ENCODE measurements around the gene TBX21.

The TBX21 gene

DNA sequence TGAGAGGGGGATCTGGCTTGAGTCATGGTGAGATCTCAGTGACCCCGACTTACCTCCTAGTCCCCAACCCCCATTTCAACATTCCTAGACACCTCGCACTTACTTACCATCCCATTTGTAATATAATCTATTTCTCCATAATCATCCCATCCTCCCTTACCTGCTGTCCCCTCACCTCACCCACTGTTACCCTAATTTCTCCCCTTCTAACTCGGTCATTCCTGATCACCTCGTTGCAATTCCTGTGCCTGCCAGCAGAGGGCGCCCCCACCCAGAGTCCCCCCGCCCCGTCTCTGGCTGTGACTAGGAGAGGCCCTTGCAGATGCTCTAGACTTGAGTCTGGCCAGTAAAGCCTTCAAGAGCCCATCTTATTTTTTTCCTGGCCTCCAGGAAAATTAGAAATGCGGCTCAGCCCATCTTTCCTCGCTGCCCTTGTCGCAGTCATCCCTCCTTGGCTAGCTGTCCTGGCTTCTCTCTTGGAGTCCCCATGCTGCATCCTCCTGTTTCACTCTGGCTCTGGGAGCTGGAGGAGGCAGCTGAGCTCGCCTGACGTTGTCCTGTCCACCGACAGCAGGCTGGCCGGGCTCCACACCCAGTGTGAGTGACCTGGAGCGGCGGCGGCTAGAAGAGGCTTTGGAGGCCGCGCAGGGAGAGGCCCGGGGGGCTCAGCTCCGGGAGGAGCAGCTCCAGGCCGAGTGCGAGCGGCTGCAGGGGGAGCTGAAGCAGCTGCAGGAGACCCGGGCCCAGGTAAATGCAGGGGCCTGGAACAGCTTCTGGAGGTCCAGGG, 34.1 kb upstream of the TBX21 start:
- peak; percentile 51 for DNase-seq

GRCh38 chr17:47699536-47699840, 33.5 kb upstream of the TBX21 start:
- no peak for DNase-seq

DNA sequence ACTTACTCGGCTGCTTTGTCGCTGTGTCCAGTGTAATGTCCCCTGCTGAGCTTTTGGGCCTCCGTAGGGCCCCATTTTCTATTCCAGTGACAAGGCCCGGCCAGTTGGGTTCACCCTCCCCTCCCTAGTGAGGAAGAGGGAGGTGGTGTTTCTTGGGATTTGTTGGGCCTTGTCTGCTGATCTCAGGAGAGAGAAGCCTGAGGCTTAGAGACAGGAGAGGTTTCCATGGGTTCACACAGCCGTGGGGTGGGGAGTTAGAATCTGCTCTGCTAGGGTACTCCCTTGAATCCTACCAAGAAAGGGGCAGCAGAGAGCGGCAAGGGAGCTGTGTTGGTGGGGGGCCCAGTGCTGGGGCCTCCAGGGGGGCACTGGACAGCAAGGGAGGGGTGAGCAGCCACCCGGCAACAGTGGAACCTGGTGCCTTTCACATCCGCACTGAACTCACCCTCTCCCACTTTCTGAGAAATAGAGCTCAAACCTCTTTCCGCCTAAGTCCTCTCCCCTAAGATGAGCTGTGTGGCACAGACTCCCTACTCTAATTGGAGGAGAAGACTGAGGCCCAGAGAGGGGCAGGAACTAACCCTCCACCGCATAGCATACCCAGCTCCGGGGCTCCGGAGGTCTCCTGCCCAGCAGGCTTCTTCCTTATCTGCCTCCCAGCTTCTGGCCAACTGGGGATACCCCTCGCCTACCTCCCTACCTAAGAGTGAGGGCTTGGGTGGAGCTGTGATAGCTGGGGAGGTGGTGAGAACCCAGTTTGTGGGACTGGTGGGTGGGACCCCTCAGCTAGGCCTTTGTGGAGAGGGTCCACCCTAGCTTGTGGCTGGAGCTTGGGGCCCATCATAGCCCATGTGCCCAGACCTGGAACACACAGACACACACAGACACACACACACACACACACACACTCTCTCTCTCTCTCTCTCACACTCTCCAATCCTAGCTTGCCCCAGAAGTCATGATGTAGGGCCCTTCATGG, 32.3 kb upstream of the TBX21 start:
- peak; percentile 72 for DNase-seq

DNA sequence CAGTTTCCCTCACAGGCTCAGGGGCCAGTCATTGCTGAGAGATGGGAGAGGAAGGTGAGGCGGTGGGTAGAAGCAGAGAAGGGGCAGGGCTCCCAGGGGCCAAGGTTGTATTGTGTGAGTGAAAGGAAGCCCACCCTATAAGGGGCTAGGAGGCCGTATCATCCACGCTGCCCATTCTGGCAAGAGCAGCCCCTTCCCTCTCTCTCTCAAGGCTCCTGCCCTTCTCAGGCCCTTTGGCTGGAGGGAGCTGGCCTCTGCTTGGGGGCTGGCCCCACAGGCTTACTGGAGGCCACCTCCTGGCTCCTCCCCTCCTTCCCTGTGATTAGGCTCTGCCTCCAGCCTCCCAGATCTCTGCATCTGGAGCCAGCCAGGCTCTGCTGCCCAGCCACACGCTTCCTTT, 31.4 kb upstream of the TBX21 start:
- peak; percentile 55 for DNase-seq

GRCh38 chr17:47702391-47702995, 30.5 kb upstream of the TBX21 start:
- DNase-seq, result no peak

DNA sequence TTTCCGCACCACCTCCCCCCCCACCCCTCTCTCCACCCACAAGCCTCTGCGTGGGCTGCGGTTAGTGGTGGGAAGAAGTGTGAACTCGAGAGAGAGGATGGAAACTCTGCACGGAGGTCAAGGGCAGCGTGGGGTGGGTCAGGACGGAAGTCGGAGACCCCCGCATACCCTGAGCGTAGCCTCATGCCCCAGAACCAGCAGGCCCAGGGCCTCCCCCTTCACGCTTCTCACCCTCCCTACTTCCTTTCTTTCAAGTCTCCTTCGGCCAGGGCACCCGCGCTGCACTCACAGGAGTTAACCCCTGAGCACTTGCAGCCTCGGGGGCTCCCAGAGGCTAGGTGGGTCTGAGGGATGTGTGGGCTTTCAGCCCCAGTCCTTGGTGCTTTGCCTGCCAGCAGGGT, 29.8 kb upstream of the TBX21 start:
- peak; percentile 87 for DNase-seq

- no peak for DNase-seq
These were observed 29.4 kb upstream of the TBX21 start for GRCh38 chr17:47703671-47704070.

- DNase-seq, result peak; percentile 73
These were observed 28.9 kb upstream of the TBX21 start for GRCh38 chr17:47704116-47704515.

DNA sequence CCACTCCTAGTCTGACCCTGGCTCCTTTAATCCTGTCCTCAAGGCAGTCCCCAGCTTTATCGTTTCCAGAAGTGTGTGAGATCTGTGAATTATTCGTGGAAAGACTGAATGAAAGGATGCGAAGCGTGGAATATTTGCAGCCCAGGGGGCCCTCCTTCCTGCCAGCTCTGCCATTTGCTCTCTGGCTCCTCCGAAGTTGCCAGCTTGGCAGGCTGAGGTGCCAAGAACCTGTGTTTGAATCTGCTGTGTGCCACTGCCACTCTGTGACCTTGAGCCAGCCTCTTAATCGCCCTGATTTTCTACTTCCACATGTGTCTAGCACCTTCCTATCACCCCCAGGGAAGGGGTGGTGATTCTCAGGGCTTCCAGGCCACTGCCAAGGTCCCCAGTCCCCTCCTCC, 28.3 kb upstream of the TBX21 start:
- no peak for DNase-seq

DNA sequence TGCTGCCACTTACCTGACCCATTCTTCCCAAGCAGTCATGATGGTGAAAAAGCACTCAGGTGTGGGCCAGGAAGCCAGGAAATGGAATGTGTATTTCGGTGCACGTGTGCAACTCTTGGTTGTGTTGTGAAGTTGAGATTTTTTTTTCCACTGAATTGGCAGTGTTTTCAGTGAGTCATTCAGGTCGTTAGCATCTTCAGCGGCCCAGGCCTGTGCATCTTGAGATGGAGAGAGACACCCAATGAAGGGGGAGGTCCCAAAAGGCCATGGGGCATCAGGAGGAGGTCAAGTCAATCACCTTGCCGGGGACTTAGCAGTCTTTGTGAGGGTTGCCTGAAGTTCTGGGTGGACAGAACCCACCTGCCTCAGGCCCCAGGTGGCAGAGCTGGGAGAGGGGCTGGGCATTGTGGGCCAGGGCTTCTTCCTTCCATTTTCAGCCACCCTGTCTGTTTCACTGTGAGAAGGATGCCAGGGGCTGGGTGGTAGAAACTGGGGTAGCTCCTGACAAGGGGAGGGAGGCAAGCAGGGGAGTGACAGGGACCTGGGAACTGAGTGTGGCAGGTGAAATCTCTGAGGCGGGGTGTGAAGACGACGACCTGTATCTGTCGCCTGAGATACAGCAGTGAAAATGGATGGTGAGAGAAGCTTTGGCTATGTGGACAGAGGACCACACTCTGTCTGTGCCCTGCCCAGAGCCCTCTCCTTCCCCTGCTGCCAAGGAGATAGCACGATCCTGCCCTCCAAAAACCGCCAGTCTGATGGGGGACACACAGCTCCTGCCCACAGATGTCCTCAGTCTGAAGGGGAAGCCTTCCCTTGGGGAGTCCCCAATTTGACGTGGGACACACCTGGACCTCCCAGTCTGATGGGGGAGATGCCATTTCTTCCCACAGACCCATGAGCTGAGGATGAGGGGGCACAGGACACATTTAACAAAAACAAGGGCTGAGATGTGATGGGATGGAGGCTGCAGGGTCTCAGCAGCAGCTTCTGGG, 27.2 kb upstream of the TBX21 start:
- DNase-seq, result peak; percentile 75

GRCh38 chr17:47707056-47707804, 25.8 kb upstream of the TBX21 start:
- no peak for DNase-seq

GRCh38 chr17:47707884-47708283, 25.2 kb upstream of the TBX21 start:
- no peak for DNase-seq

DNA sequence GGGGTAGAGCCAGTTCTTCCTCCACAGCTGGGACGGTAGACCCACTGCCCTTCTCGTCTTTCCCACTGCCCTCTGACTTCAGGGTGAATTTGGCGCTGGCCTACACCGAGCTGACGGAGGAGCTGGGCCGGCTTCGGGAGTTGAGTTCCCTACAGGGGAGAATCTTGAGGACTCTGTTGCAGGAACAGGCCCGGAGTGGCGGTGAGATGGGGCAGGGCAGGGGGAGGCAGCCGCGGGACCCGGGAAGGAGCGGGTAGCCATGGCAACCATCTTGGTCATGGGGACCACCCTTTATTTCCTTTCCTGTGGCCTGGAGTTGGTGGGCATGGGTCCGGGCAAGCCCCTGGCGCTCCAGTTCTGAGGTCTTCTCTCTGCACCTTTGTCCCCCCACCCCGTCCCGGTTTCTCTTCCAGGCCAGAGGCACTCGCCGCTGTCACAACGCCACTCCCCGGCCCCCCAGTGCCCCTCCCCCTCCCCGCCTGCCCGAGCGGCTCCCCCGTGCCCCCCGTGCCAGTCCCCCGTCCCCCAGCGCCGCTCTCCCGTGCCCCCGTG, 24.6 kb upstream of the TBX21 start:
- no peak for DNase-seq

DNA sequence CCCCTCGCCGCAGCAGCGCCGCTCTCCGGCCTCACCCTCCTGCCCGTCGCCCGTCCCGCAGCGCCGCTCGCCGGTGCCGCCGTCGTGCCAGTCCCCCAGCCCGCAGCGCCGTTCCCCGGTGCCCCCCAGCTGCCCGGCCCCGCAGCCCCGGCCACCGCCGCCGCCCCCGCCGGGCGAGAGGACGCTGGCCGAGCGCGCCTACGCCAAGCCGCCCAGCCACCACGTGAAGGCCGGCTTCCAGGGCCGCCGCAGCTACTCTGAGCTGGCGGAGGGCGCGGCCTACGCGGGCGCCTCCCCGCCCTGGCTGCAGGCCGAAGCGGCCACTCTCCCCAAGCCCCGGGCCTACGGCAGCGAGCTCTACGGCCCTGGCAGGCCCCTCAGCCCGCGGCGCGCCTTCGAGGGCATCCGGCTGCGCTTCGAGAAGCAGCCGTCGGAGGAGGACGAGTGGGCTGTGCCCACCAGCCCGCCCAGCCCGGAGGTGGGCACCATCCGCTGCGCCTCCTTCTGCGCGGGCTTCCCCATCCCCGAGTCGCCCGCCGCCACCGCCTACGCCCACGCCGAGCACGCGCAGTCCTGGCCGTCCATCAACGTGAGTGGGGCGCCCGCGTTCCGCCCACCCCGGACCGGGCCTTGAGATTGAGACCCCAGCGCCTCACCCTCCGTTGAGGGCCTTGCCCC, 24.0 kb upstream of the TBX21 start:
- no peak for DNase-seq

DNA sequence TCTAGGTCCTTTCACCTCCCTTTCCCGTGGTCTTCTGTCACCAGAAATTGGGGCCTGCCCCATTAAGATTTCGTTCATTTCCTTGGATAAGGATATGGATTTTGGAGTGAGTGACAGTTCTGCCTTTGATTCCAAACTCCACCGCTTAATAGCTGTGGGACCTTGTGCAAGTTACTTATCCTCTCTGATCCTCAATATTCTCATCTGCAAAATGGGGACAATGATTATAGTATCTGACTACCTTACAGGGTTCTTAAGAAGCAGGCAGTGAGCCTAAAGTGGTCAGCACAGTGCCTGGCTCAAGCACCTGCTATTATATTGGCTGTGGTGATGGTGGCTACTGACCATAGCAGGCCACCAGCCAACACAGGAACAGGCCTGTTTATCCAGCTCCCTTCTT, 23.4 kb upstream of the TBX21 start:
- no peak for DNase-seq

DNA sequence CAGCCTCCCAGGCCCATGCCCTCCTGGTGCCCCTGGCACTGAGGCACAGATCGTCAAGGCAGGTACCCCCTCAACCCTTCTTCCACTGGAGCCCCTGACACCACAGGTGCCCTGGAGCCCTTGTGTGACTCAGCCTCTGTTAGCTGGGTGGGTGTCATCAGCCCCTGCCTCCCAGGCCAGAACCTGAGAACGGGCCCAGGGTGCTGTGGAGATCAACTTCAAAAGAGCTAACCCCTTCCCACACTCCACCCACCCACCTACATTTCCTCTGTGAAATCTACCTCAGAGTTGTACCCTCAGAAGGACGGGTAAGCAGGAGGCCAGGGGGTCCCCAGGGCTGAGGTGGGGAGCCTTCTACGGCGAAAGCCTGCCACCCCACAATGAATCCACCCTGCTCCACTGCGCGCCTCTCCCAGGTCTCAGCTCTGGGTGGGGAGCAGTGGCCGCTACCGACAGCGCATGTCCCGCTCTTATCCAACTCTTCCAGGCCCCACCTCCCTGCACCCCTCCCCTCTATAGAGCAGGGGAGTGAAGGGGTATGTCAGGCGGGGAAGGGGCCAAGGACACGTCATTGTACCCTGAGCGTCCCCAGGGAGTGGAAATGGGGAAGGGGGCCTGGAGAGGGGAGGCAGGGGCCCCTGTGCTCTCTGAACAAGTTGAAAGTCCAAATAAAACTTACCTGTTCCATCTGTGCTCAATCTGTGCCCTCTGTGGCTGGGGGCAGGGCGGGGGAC, 21.5 kb upstream of the TBX21 start:
- no peak for DNase-seq

GRCh38 chr17:47712330-47713023, 20.6 kb upstream of the TBX21 start:
- no peak for DNase-seq

DNA sequence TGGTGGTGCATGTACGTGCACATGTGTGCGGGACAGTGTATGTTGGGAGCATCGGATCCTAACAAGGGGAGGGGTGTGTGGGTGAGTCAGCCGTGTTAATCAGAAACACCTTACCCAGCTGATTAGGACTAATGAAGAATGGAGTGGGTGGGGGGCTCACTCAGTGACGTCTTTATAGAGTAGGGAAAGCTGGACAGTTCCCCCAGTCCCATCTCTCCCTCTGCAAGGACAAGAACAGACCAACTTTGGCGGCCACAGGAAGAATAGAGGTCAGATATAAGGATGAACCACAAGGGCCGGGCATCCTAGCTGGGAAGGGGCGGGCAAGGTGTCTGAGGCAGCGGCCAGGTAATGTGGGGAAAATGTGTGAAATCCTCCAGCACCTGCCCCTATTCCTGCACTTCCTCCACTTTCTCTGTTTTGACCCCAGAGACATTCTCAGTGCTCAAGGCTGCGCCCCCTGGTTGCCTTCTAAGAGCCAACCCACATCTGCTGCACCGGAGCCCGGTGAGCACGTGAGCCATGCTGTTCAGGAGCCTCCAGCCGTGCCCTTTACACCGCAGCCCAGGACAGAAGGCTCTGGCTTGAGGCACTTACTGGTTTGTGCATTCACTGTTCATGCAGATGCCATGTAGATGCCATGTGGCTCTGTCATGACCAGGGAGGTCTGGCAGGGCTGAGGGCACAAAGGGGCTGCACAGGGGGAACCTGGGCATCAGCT, 18.9 kb upstream of the TBX21 start:
- DNase-seq, result no peak

All from NK-92 treated with Interleukin-12 subunit alpha and Interleukin-12 subunit beta, amount 100 ng/mL, for 24 hours (cell line).